ENCODE results near the gene DZIP1L.
A peak's percentile ranks its signal among the peaks of the same experiment; 100 is the strongest.

The DZIP1L gene

DNA sequence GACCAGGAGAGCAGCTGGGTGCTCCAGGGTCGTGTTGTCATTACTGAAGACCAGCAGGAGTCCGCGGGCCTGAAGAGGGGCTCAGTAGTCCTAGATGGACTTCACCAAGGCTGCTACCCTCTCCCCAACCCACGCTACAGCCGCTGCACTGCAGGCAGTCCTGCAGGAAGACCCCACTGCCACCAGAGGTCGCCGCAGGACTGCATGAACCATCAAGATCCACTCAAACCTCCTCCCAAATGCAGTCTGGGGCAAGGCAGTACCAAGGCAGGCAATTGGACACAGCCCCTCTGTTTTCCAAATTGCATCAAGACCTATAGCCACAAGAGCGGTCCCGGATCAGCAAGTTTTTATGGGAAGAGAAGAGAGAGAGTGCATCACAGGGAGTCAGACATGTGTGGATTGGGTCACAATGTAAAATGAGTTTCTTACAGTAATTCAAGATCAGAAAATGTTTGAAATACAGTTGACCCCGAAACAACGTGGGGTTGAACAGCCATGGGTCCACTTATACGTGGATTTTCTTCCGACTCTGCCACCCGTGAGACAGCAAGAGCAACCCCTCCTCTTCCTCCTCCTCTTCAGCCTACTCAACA is 46.7 kb downstream of the DZIP1L start:
- DNase-seq (ENCODE audit: low spot score) = peak; percentile 81

- DNase-seq (ENCODE audit: low spot score) = no peak
These were observed 47.4 kb downstream of the DZIP1L start for GRCh38 chr3:138068046-138068445.

GRCh38 chr3:138066972-138067371 is 48.4 kb downstream of the DZIP1L start:
- no peak for DNase-seq (ENCODE audit: low spot score)

DNA sequence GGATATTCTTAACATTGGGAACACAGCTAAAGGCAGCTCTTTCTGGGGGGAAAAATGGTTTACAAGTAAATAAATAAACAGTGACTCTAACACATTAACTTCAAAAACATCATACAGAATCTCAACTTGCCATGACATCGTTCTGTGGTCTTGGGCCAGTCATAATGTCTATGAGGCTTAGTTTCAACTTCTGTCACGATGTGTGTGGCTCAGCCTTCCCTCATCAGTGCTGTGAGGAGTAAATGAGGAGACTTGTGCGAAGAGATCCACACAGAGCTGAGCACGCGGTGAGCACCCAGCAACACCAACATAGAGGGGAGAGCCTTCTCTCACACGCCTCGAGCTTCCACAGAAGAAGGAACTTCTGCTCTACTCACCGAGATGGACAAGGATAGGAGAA is 49.0 kb downstream of the DZIP1L start:
- no peak for DNase-seq (ENCODE audit: low spot score)

GRCh38 chr3:138065949-138066348 is 49.5 kb downstream of the DZIP1L start:
- DNase-seq (ENCODE audit: low spot score) = no peak

DNA sequence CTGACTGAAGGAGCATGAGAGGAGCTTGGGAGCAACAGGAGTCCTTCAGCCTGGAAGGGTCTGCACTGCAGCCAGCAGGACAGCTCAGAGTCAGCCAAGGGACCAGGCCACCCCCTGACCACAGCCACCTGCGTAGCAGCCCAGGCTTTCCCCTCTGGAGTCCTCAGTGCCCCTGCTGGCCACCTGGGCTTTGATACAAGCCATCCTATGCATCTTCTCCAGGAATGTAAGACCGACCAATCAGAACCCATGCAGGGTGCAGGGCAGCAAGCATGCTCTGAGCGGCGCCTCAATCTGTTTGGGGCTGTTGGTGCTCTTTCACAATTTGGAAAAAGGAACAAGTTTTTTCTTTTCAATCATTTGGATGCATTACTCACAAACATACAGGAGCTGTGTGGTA is 52.0 kb downstream of the DZIP1L start:
- no peak for DNase-seq (ENCODE audit: low spot score)

GRCh38 chr3:138062626-138063025 is 52.8 kb downstream of the DZIP1L start:
- no peak for DNase-seq (ENCODE audit: low spot score)

DNA sequence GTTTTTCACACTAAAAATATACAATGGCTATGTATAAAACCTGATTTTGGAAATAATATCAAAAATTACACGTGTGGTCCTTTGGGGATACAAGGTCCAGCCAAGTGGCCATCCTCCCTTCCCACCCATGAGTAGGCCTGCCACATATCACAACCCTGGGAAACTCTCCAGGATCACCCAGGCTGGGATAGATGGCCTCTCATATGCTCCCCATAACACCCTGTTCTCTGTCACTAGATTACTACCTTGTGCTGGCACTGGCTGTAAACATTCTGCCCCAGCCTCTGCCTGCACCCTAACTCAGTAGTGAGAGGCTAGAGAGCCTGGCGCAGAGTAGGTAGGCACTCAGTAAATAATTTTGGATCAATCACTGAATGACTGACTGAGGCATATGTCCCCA is 53.4 kb downstream of the DZIP1L start:
- DNase-seq (ENCODE audit: low spot score) = no peak

DNA sequence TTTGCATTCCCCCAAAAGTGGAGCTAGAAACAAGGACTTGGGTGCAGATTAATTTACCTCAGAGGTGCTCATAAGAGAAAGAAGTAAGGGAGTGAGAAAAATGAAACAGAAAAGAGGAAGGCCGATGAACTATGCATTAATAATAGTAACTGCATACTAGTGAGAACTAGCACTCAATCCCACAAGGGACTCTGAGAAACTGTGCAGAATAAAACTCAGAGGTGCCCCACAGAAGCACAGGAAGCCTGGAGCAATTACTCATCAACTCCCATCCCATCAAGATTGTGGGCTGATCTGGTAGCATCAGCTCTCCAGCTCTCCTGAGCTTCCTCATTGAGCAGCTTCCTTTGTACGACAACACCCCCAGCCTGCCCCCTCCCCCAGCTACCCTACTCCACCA is 54.6 kb downstream of the DZIP1L start:
- DNase-seq (ENCODE audit: low spot score) = no peak

DNA sequence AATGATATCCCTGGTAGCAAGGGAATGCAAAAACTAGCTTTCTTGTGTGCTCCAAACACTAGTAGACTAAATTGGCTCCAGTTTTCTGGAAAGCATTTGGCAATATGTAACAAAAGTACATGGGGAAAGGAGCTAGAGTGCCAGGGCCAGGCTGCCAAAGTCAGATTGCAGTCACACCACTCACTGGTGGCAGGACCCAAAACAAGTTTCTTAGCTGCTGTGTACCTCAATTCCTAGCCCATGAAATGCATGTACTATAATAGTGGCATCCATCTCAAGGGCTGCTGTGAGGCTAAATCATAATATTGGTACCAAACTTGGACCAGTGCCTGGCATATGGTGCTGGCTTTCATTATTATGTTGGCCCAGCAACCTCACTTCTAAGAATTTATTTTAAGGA is 56.1 kb downstream of the DZIP1L start:
- no peak for DNase-seq (ENCODE audit: low spot score)

GRCh38 chr3:138057384-138057783 is 58.0 kb downstream of the DZIP1L start:
- DNase-seq (ENCODE audit: low spot score) = no peak

DNA sequence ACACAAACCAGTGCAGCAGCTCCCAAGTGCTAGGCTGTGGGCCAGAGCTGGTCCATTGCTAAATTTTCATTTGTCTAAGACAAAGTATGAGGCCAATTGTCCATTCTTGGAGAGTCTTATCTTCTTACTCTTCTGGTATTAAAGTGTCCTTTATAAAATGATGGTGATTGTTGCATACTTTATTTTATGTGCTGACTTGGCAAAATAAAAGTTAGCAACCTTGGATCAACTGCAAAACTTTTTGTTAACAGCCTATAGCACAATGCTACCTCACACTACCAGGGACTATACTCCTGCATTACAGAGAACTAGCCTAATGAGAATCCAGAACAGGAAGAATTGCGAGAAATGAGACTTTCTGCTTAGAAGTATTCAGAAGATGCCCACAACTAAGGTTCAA is 61.4 kb downstream of the DZIP1L start:
- DNase-seq (ENCODE audit: low spot score) = no peak

DNA sequence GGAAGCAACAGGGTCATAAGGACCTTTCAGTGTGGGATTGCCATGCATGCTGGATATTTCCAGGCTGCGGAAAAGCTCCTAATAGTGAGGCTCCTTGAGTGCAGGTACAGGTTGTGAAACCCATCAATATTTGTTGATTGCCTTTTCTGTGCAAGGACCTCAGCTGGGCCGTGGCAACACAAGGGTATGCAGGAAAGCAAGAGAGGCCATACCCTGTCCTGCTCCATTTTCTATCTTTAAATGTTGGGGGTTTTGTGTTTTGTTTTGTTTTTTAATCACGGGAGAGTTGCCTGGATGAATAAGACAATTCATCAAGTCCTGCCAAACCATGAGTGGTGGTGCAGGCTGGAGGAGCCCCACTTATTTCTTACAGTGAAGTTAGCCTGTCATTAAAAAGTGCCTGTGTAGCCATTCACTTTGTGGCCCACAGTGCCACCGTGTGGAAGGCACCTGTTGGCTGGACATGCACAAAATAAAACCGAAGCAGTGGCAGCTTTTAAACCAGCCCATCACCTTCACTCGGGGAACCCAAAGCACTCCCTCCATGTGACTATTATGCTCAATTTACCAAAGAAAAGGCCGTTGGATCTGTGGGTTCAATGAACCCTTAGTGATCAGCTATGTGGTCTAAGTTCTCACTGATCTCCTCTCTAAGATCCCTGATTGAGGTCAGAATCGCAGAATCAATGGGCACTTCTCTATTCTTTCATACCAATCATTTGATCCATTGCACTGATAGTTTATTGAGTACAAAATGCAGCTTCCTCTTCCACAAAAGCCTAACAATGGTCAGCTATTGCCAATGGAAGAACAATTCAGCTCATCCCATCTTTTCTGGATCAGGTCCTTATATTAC is 63.2 kb downstream of the DZIP1L start:
- no peak for DNase-seq (ENCODE audit: low spot score)

DNA sequence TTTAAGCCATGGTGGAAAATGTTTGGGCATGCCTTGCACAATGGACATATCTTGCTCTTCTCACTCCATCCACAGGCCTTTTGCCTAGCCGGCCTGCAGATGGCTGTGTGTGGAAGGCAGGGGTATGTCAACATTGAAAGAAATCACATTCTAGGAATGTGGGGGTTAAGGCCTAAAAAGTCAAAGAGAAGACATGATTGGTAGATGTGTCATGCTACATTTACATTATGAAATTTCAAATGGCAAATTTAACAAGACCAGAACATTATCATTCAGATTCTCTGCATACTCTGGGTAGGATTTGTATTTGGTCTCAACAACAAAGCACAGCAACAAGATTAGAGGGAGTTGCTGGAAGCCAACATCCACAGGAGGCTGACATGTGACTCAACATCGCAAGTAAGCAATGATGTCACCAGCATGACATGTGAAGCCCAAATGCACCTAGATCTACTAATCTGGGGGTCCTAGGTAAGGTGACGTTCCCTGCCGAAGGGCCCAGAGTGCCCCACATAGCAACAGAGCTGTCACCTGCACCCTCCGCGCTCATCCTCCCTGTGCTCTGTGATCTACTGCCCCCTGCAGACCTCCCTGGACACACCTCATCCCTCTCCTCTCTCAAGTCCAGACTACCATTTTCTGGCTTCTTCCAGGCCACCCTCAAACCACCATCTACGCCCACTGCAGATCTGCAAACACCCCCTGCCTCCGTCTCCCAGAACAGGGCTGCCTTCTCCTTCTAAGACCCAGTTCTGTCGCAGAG is 66.1 kb downstream of the DZIP1L start:
- no peak for DNase-seq (ENCODE audit: low spot score)

- DNase-seq (ENCODE audit: low spot score) = no peak
These were observed 67.7 kb downstream of the DZIP1L start for GRCh38 chr3:138047596-138048158.

DNA sequence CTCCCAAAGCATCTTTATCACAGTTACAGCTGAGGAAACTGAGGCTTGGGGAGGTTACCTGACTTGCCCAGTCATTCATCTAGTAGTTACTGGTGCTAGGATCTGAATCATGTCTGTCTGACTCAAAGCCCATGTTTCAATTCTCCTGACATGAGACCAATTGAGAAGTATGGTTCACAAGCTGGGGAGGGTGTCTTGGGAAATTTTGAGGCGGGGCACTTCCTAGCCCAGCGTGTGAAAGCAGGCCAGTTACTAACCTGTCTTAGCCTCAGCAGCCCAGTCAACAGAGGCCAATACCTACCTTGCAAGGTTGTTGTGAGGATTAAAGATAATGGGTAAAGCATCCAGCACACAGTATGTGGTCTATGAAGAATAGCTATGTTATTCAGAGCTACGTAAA is 68.5 kb downstream of the DZIP1L start:
- DNase-seq (ENCODE audit: low spot score) = no peak

DNA sequence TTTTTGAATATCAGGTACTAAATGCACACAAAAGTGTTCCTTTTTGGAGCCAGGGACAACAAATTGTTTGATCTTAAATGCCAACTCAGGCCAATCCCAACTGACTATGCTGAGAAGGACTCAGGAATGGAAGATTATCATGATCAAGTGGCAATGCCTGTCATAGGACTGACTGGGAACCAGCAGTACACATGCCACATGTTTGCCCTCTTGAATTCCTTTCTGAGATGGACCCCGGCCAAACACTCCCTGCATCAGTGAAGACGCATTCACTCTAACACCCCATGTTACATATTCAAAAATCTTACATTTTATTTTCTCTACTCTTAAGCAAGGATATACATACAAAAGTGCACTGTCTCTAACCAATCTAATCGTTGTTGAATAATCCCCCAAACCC is 69.3 kb downstream of the DZIP1L start:
- DNase-seq (ENCODE audit: low spot score) = no peak

- no peak for DNase-seq (ENCODE audit: low spot score)
These were observed 72.0 kb downstream of the DZIP1L start for GRCh38 chr3:138043266-138044029.

- no peak for DNase-seq (ENCODE audit: low spot score)
These were observed 73.4 kb downstream of the DZIP1L start for GRCh38 chr3:138042043-138042442.

DNA sequence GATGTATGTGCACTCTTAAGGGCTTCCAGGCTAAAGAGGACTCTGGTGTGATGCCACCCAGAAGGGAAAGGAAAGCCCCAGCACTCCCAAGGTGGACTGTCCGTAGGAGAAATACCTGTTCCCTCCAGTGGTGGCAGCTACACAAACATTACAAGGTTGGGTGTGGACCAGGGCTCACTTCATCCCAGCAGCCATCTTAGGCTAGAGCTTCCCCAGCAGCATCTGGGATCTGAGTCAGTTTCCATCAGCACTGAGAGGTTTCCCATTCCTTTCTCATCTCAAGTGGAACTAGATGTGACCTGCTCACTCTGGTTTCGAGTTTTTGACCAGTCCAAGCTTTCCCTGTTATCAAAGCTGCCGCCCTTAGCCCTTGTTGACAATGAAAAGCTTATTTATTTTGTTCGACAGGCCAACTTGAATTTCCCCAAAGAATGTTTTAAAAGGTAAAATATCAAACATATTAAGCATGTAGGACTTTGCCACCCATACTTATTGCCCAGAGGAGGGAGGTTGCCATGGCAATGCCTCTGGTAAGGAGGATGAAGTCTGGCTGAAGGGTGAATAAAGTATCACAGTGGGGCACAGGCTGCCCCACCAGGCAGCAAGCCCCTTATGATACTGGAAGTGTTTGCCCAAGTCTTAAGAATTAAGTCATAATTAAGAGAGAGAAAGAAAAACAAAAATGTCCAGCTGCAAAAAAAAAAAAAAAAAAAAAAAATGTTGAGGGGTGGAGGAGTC is 76.5 kb downstream of the DZIP1L start:
- DNase-seq (ENCODE audit: low spot score) = no peak

- no peak for DNase-seq (ENCODE audit: low spot score)
These were observed 78.8 kb downstream of the DZIP1L start for GRCh38 chr3:138036572-138036971.
